Hypothalamus (tissue), 51 donors: ENCODE results near the gene C19orf44.

Experiments used
- DNase-seq, 51 donors: peaks; one replicate each; lab custom pipeline; 2025; lab: John Stamatoyannopoulos, UW

C19orf44 gene

DNA sequence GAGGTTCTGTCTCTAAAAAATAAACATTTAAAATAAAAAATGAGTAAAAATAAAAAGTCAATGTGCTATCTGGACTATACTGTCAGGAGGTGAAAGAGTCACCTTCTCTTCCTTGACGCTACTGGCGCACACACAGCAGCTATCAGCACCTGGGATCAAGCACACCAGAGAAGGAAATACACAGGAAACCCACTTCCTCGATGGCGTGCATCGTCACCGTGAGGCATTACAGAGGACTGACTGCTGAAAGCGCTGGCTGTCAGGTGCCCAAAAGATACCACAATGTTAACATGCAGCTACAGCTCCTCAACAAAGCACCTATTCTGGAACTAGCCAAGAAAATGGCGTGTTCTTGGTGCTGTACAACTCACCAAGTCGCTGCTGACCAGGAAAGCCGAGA lies 70.0 kb downstream of the C19orf44 start:
- no peak for DNase-seq

DNA sequence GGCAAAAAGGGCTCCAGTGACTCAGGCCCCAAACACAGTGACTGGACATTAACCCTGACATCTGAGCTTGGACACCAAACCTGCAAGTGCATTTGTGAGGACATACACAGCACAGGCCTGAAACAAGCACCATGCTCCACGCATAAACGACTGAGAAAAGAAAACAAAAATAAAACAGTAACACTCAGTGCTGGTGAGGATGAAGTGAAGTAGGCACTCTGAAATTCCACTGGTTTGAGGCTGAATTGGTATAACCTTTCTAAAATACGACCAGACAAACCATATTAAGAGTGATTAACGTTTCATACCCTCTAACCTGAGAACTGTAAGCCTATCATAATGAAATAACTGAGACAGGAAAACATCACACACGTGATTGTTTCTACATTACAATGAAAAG lies 70.5 kb downstream of the C19orf44 start:
- no peak for DNase-seq

DNA sequence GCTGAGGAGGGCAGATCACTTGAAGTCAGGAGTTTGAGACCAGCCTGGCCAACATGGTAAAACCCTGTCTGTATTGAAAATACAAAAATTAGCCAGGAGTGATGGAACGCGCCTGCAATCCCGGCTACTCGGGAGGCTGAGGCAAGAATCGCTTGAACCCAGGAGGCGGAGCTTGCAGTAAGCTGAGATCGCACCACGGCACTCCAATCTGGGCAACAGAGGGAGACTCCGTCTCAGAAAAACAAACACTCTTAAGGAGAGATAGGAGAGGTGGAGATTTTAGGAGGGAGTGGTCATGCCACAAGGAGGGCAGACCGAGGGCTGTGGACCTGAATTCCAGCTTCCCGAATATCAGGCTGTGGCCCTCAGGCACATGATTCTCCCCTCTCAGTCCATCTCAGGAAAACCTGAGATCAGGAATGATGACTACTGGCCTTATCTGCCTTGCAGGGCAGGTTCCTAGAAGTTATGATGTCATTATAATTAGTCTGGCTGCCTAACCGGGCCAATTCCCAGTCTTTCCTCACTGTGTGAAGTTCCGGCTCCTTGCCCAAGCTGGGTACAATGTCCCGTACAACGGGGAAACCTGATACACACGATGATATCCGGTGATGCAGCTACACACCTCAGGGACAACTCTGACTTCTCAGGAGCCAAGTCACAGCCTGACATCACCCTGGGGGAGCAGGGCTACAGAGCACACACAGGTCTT lies 73.6 kb downstream of the C19orf44 start:
- DNase-seq, result no peak
